T47D (cell line): ENCODE measurements around the gene TFEB.

Experiments
- DNase-seq, 2 experiments: peaks; one replicate each; pipeline versions ENCODE4 v3.0.0 to v3.0.0-alpha.2; 2011 to 2012; ENCODE audit warnings: low read depth in 1 of 2, low spot score in 1 of 2
- JUND ChIP-seq: IDR thresholded peaks from 2 replicates; pipeline ENCODE4 v1.6.1; 2012; ENCODE audit warnings: low read depth
- in situ Hi-C: cut with HindIII; loops from 2 replicates; pipeline ENCODE4 v1.10.0; 2016; ENCODE audit warnings: low sequenced_read_pairs, low pct_unique_long_range_greater_than_20kb

TFEB gene

GRCh38 chr6:41654698-41655151 lies 80.7 kb downstream of the TFEB start:
- no peak for DNase-seq
- TF ChIP-seq JUND = no peak
- in situ Hi-C loops = no loop called here

- TF ChIP-seq JUND = no peak
- in situ Hi-C loops = no loop called here
- DNase-seq = no peak
These were observed 81.2 kb downstream of the TFEB start for GRCh38 chr6:41654151-41654697.

GRCh38 chr6:41653691-41654090 lies 81.7 kb downstream of the TFEB start:
- TF ChIP-seq JUND = no peak
- no peak for DNase-seq
- in situ Hi-C loops = no loop called here

- in situ Hi-C loops = no loop called here
- no peak for TF ChIP-seq JUND
These were observed 82.3 kb downstream of the TFEB start for GRCh38 chr6:41652866-41653652.

GRCh38 chr6:41651962-41652657 lies 83.3 kb downstream of the TFEB start:
- DNase-seq = no peak
- TF ChIP-seq JUND = no peak
- in situ Hi-C loops = no loop called here

More at GRCh38 chr6:41652866-41653652, 82.3 kb downstream of the TFEB start:
- DNase-seq = peak; percentile 87 to 95

GRCh38 chr6:41651246-41651961 lies 84.0 kb downstream of the TFEB start:
- in situ Hi-C loops = no loop called here

GRCh38 chr6:41650120-41650519 lies 85.3 kb downstream of the TFEB start:
- TF ChIP-seq JUND = no peak
- in situ Hi-C loops = no loop called here
- DNase-seq = no peak

More at GRCh38 chr6:41651246-41651961, 84.0 kb downstream of the TFEB start:
- DNase-seq = no peak
- no peak for TF ChIP-seq JUND

- DNase-seq = no peak
- no peak for TF ChIP-seq JUND
- in situ Hi-C loops = no loop called here
These were observed 85.8 kb downstream of the TFEB start for GRCh38 chr6:41649596-41649995.

- DNase-seq = no peak
These were observed 86.5 kb downstream of the TFEB start for GRCh38 chr6:41648921-41649320.

GRCh38 chr6:41648070-41648585 lies 87.3 kb downstream of the TFEB start:
- in situ Hi-C loops = no loop called here
- no peak for TF ChIP-seq JUND

More at GRCh38 chr6:41648921-41649320, 86.5 kb downstream of the TFEB start:
- no peak for TF ChIP-seq JUND
- in situ Hi-C loops = no loop called here

GRCh38 chr6:41647061-41647511 lies 88.3 kb downstream of the TFEB start:
- DNase-seq = no peak
- TF ChIP-seq JUND = no peak
- in situ Hi-C loops = no loop called here

More at GRCh38 chr6:41648070-41648585, 87.3 kb downstream of the TFEB start:
- no peak for DNase-seq

GRCh38 chr6:41646026-41646795 lies 89.2 kb downstream of the TFEB start:
- in situ Hi-C loops = no loop called here

More at GRCh38 chr6:41646026-41646795, 89.2 kb downstream of the TFEB start:
- no peak for DNase-seq
- no peak for TF ChIP-seq JUND
